Fibroblast of peridontal ligament (primary cell): Measurements from ENCODE around the gene ZC3H18.

Source experiments
- DNase-seq: peaks from one replicate; pipeline ENCODE4 v3.0.0-alpha.2; 2010; ENCODE audit errors: extremely low read depth

ZC3H18 gene

DNA sequence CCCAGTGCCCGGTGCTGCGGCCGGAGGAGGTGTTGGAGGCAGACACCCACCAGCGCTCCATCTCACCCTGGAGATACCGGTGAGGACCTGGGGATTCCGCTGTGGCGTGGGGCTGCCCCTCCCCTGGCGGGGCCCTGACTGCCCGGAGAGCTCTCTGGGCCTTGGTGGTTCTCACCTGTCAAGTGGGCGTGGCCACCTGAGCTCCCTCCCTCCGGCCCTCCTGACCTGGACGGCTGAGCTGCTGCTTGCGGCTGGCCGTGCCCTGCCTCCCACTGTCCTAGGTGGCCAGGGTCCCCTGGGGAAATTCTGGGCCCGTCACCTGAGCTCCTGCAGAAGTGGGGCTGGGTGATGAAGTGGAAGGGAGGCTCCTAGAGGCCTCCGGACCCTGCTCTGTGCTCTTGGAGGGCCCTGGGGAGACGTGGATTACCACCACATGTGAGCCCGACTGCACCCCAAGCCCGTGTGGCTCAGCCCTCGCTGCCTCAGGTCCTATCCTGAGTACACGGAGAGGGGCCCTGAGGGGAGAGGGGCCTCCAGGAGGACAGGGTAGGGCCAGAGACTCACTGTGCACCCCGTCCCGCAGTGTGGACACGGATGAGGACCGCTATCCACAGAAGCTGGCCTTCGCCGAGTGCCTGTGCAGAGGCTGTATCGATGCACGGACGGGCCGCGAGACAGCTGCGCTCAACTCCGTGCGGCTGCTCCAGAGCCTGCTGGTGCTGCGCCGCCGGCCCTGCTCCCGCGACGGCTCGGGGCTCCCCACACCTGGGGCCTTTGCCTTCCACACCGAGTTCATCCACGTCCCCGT lies 69.2 kb downstream of the ZC3H18 start:
- no peak for DNase-seq

DNA sequence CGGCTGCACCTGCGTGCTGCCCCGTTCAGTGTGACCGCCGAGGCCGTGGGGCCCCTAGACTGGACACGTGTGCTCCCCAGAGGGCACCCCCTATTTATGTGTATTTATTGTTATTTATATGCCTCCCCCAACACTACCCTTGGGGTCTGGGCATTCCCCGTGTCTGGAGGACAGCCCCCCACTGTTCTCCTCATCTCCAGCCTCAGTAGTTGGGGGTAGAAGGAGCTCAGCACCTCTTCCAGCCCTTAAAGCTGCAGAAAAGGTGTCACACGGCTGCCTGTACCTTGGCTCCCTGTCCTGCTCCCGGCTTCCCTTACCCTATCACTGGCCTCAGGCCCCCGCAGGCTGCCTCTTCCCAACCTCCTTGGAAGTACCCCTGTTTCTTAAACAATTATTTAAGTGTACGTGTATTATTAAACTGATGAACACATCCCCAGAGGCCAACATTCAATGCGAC lies 69.9 kb downstream of the ZC3H18 start:
- DNase-seq, result no peak

DNA sequence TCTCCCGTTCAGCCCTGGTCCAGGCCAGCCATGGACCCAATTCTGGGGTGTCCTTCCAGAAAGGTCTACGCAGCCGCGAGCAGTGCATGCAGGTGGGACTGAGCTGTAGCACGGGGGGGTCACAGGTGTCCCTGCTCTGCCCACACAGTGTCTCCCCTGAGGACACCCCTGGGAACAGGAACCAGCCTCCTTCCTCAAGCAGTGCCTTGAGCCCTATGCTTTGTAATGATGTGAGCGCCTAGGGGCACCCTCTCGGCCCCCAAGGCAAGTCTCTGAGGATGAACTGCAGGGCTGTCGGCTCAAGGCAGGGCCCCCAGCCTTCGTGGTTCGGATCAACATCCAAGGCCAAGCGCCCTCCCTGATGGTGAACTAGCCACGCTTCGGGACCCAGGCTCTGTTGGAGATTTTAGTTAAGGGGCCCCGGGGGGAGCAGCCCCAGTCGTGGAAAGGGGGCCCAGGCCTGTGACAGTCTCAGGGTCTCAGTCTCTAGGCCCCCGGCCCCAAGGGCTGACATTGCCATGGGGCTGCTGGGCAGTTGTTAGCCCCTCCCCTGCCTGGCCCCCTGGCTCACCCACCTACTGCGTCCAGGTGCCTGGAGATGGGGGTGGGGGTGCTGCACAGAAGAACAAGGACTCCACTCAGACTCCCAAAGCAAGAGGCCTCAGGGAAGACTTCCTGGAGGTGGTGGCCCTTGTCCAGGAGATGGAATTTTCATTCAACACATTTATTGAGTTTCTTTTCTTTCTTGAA lies 70.5 kb downstream of the ZC3H18 start:
- no peak for DNase-seq

DNA sequence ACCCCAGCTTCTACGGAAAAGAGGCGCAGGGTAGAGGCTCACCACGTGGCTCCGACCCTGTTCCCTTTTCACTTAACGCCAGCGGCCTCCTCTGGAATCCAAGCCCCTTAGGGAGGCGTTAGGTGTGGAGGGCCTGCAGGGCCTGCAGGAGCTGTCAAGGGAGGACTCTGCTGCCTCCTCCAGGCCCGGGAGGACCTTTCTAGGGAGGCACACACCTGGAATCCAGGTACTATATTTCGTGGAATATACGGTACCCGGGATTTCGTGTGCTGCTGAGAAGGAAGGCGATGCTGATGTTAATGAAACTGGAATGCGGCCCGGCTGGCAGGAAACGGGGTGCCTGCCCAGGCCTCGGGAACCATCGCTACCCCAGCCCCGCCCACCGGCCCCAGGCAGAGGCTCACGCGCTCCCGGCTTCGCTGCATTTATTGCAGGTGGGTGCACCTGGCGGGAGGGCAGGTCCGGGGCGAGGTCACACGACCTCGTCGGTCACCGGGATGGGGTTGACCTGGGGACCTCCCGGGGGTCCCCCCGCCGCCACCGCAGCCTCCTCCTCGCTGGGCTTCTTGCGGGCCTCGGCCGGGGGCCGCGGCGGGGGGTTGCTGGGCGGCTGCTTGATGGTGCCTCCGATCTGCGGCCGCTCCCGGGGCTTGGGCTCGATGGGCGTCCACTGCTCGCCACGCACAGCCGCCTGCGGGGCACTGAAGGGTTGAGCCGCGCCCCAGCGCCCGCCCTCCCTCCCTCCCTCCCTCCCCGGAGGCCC lies 72.9 kb downstream of the ZC3H18 start:
- no peak for DNase-seq

GRCh38 chr16:88643644-88643932 lies 73.4 kb downstream of the ZC3H18 start:
- no peak for DNase-seq

GRCh38 chr16:88645455-88645854 lies 75.3 kb downstream of the ZC3H18 start:
- DNase-seq, result no peak

- no peak for DNase-seq
Measured at GRCh38 chr16:88645941-88646340, 75.7 kb downstream of the ZC3H18 start.

- DNase-seq, result no peak
Measured at GRCh38 chr16:88646345-88647034, 76.3 kb downstream of the ZC3H18 start.

DNA sequence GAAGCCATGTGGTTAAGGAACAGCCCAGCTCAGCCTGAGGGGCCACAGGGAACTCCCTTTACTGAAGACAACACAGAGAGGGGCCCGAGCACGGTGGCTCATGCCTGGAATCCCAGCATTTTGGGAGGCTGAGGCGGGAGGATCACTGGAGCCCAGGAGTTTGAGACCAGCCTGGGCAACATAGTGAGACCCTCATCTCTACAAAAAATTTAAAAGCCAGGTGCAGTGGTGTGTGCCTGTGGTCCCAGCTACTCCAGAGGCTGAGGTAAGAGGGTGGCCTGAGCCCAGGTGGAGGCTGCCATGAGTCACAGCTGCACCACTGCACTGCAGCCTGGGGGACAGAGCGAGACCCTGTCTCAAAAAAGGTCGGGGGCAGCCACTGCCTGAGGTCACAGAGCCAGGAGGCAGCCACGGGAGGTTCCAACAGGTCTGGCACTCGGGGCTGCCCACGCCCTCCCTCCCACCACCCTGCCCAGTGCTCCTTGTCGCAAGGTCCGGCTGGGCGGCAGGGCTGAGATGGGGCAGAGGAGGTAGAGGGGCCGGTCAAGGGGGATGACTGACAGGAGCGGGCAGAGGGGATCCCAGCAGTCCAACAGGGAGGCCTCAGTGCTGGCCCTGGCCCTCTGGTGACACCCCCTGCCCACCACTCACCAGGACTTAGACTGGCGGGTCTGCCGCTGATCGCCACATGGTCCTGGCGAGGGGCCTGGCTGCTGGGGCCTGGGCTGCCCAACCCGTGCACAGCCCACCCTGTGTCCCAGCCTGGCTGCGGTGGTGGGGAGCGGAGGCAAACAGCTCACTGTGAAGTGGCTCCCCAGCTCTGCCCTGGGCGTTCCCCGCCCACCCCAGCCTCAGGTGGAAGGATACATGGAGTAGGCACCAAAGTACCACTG lies 77.2 kb downstream of the ZC3H18 start:
- DNase-seq, result no peak

- DNase-seq, result no peak
Measured at GRCh38 chr16:88649195-88649923, 79.2 kb downstream of the ZC3H18 start.

DNA sequence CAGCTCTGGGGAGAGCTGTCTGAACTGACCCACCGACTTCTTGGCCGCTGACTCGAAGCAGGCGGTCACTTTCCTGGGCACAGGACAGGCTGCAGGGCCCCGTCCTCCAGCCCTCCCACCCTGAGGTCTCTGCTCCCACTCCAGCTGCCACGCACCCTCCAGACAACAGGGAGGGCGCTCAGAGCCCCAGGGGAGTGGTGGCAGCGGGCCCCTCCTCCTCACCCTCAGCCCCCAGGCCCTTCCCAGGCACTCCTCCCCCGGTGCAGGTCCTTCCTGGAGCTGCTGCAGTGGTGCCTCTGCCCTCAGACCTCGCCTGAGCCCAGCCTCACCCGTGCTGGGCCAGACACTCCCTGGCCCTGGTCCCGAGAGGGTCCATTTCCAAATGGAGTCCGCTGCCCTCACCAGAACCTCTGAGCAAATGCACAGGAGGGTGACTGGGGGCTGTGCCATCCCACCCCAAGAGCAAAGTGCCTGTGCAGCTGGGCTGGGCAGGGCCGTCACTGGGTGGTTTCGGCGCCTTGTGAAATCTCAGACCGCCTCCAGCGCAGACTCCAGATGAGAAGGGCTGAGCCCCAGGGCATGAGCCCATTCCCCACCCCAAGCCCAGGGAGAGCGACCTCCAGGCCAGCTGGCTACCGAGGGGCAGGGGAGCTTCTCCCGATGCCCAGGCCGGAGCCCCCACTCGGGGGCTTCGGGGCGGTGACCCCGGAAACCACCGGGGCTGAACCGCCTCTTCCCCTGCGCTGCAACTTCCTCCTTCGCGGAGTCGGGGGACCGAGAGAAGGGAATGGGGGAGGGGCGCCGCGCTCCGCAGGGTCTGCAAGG lies 79.9 kb downstream of the ZC3H18 start:
- no peak for DNase-seq

GRCh38 chr16:88650749-88651275 lies 80.6 kb downstream of the ZC3H18 start, which contains the start of gene CYBA:
TSS of gene CYBA (minus strand) at chr16:88651053. CDS start at chr16:88651013, 40 bp downstream.
- peak; percentile 40 for DNase-seq

- DNase-seq, result no peak
Measured at GRCh38 chr16:88651276-88651988, 81.2 kb downstream of the ZC3H18 start.

DNA sequence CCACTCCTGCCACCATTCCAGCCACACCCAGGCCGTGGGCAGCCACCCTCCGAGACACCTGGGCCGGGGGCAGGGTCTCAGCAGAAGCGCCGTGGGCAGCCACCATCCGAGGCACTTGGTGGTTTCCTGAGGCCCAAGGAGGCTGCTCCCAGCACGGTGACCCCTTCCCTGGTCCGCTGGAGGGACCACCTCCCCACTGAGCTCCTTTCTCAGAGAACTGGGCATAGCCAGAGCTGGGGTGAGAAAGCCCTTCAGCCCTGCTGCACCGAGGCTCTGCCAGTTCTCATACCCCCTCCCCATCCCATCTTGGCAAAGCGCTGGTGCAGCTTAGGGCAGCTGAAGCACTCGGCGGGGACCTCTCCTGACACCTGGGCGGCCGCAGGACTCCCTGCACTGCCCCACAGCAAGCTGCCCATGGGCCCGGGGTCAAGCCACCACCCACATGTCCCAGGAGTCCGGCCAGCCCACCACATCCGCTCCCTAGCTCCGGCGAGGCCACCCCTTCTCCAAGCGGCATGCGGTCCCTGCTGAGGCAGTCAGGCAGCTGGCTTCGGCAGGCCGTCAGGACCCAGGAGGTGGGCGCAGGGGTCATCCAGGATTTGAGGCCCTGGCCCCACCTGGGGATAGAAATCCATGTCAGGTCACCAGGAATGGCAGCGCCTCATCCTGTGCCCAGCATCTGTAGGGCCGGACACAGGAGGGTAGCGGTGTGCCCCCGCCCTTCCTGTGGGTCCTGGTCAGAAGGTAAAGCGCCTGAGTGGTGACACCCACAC lies 82.0 kb downstream of the ZC3H18 start:
- DNase-seq, result no peak

- DNase-seq, result no peak
Measured at GRCh38 chr16:88652762-88653063, 82.5 kb downstream of the ZC3H18 start.

DNA sequence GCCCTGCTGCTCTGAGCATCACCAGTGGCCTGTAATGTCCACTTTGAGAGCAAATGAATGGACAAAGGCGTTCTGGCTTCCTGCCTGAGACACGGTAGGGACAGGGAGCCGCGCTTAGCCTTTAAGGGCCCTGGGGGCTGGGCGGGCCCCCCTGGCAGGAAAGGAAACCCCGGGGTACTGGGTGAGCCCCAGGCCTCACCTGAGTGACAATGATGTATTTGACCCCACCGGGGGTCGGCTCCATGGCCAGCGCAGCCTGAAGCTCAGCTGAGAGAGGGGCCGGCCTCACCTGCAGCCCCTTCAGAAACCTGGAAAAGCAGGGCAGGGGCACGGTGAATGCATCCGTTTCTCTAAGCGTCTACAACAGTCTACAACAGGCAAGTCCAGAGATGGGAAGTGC lies 82.9 kb downstream of the ZC3H18 start:
- no peak for DNase-seq

DNA sequence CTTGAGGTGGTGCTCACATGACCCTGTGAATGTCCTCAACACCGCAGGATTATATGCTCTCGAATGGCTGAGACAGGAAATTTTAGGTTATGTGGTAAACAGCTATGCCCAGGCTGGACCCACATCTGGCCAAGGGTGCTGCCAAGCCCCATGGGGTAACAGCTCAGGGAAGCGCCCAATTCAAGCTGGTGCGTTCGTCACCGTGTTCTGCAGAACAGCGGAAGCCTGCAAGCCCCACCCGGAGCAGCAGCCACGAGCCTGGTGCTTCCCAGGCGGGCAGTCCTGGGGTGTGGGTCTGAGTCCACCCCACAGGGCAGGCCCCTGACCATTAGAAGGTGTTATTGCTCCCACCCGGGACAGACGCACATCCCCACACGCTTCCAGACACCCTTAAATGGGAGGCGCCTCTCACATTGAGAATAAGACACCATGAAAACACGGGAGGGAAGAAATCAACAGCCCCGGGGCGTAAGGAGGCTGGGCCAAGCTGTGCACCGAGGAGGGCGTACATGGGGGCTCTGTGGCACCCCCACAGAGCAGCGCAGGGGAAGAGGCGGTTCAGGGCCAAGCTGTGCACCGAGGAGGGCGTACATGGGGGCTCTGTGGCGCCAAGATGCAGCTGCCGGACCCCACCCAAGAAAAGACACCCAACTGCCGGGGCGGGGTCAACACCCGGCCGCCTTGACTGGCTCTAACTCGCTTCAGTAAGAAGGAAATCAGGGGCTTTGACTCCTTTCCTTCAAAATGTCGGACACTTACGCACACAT lies 83.6 kb downstream of the ZC3H18 start:
- DNase-seq, result no peak
